Measurements from ENCODE around the gene CARMIL1. TPM values are rescaled to one million over a fixed set of nuclear protein-coding genes. Genes with fewer than 3 reads are reported as not detected.

Gene CARMIL1
- polyA plus RNA-seq, 1 of the 3 experiments (the other 2 are of a cell fraction) = 1.7 TPM

- DNase-seq = peak; percentile 19
- ChIA-PET POLR2A (no interaction called here), CTCF (interaction anchor here (0.5 to 1.1 kb wide), 3 partner anchors 13 to 186 kb away, joined by 3 to 7 read pairs (median 3); no protein-coding TSS in a partner anchor)
- H3K4me2 ChIP-seq = no peak overlapping the region
- WGBS (ENCODE audit: low lambda C conversion rate) = 79% methylated on average over 3 of the region's 3 CpGs
- no peaks in the 10 kb centered on the region for H3K9me2 ChIP-seq
- H3K4me3 ChIP-seq (ENCODE audit: low read depth in 2 of 2, low read length in 1 of 2) = no peak overlapping the region
- no peaks in the 10 kb centered on the region for H4K20me1 ChIP-seq (ENCODE audit: insufficient read depth)
- H2AFZ ChIP-seq (ENCODE audit: low read depth) = no peak overlapping the region
- H3K27me3 ChIP-seq (ENCODE audit: insufficient read depth) = no peaks in the 10 kb centered on the region
- H3K36me3 ChIP-seq (replicated peaks in 1 of 2; ENCODE audit: control insufficient read depth in 1 of 2, insufficient read depth in 2 of 2, low read length in 1 of 2) = no peaks in the 10 kb centered on the region
- H3K9me3 ChIP-seq = no peaks in the 10 kb centered on the region
- H3K4me1 ChIP-seq (ENCODE audit: control insufficient read depth in 1 of 2, insufficient read depth in 2 of 2, low read depth in 1 of 2, low read length in 1 of 2) = peaks cover 0 to 5% of the 10 kb centered on the region in 2 experiments; a peak in 2 of 4 replicates
- no peak overlapping the region for H3K27ac ChIP-seq (ENCODE audit: low read depth in 2 of 2, low read length in 1 of 2)
- H3K79me2 ChIP-seq (ENCODE audit: insufficient read depth) = no peaks in the 10 kb centered on the region
- no peak overlapping the region for H3K9ac ChIP-seq
- no peak for TF ChIP-seq NFIC (IDR thresholded peaks at IDR 0.05; ENCODE audit: borderline replicate concordance)
- TF ChIP-seq GATA2 (CRISPR knock-in tag; IDR thresholded peaks at IDR 0.05) = peak; percentile 11; the same call in 1 of the 2 replicates
- no peaks in the 10 kb centered on the region for H3F3A ChIP-seq (replicated peaks; ENCODE audit: insufficient read depth)
These were observed 177.3 kb downstream of the CARMIL1 start for GRCh38 chr6:25456249-25457040.

- ChIA-PET POLR2A (no interaction called here), CTCF (interaction anchor here (1.0 to 1.1 kb wide), 2 partner anchors 12 to 15 kb away, joined by 3 to 7 read pairs; no protein-coding TSS in a partner anchor)
- Histone ChIP-seq H3K9ac (no peak overlapping the region), H3K4me3 (ENCODE audit: low read depth in 2 of 2, low read length in 1 of 2) (no peak overlapping the region), H3K4me1 (ENCODE audit: control insufficient read depth in 1 of 2, insufficient read depth in 2 of 2, low read depth in 1 of 2, low read length in 1 of 2) (peaks cover 0 to 5% of the 10 kb centered on the region in 2 experiments; a peak in 2 of 4 replicates), H3K79me2 (ENCODE audit: insufficient read depth) (no peaks in the 10 kb centered on the region), H2AFZ (ENCODE audit: low read depth) (no peak overlapping the region), H3K27ac (ENCODE audit: low read depth in 2 of 2, low read length in 1 of 2) (no peak overlapping the region), H3K27me3 (ENCODE audit: insufficient read depth) (no peaks in the 10 kb centered on the region), H3F3A (replicated peaks; ENCODE audit: insufficient read depth) (no peaks in the 10 kb centered on the region), H3K4me2 (no peak overlapping the region), H4K20me1 (ENCODE audit: insufficient read depth) (no peaks in the 10 kb centered on the region), H3K9me3 (no peaks in the 10 kb centered on the region), H3K36me3 (replicated peaks in 1 of 2; ENCODE audit: control insufficient read depth in 1 of 2, insufficient read depth in 2 of 2, low read length in 1 of 2) (no peaks in the 10 kb centered on the region), H3K9me2 (no peaks in the 10 kb centered on the region)
- TF ChIP-seq SIN3A (IDR thresholded peaks at IDR 0.05; ENCODE audit: borderline replicate concordance, low read depth, low read length) (no peak), FOXJ3 (CRISPR knock-in tag; IDR thresholded peaks at IDR 0.05) (no peak), TEAD4 (IDR thresholded peaks at IDR 0.05; ENCODE audit: borderline replicate concordance, insufficient read depth) (no peak)
- TF ChIP-seq, protein P1, sequence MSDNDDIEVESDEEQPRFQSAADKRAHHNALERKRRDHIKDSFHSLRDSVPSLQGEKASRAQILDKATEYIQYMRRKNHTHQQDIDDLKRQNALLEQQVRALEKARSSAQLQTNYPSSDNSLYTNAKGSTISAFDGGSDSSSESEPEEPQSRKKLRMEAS (IDR thresholded peaks at IDR 0.05; ENCODE audit: low read depth) = no peak
- no peak for DNase-seq
- 88% methylated on average over 3 of the region's 3 CpGs for WGBS (ENCODE audit: low lambda C conversion rate)
These were observed 178.3 kb downstream of the CARMIL1 start for GRCh38 chr6:25457516-25457915.

GRCh38 chr6:25458485-25458884 lies 179.3 kb downstream of the CARMIL1 start:
- no peak overlapping the region for H3K9ac ChIP-seq
- no peak overlapping the region for H2AFZ ChIP-seq (ENCODE audit: low read depth)
- 0 out of 4 replicates have a peak overlapping the region, but pooled peaks of 1 of the 2 experiments have one; percentile 3 for H3K27ac ChIP-seq (ENCODE audit: low read depth in 2 of 2, low read length in 1 of 2)
- no peaks in the 10 kb centered on the region for H3K36me3 ChIP-seq (replicated peaks in 1 of 2; ENCODE audit: control insufficient read depth in 1 of 2, insufficient read depth in 2 of 2, low read length in 1 of 2)
- CTCF ChIA-PET = no interaction called here
- H3K9me3 ChIP-seq = no peaks in the 10 kb centered on the region
- WGBS (ENCODE audit: low lambda C conversion rate) = 48% methylated on average over 2 of the region's 2 CpGs
- no peak overlapping the region for H3K4me3 ChIP-seq (ENCODE audit: low read depth in 2 of 2, low read length in 1 of 2)
- peaks cover 0 to 5% of the 10 kb centered on the region in 2 experiments; a peak in 2 of 4 replicates for H3K4me1 ChIP-seq (ENCODE audit: control insufficient read depth in 1 of 2, insufficient read depth in 2 of 2, low read depth in 1 of 2, low read length in 1 of 2)
- POLR2A ChIA-PET = no interaction called here
- no peaks in the 10 kb centered on the region for H3K27me3 ChIP-seq (ENCODE audit: insufficient read depth)
- H4K20me1 ChIP-seq (ENCODE audit: insufficient read depth) = no peaks in the 10 kb centered on the region
- H3F3A ChIP-seq (replicated peaks; ENCODE audit: insufficient read depth) = no peaks in the 10 kb centered on the region
- H3K4me2 ChIP-seq = no peak overlapping the region
- DNase-seq = no peak
- no peaks in the 10 kb centered on the region for H3K9me2 ChIP-seq
- H3K79me2 ChIP-seq (ENCODE audit: insufficient read depth) = no peaks in the 10 kb centered on the region
- TF ChIP-seq EP300 (IDR thresholded peaks at IDR 0.05; ENCODE audit: borderline replicate concordance in 1 of 2, low read depth in 1 of 2, low read length in 1 of 2) (no peak), RXRA (IDR thresholded peaks at IDR 0.05; ENCODE audit: borderline replicate concordance, low read depth) (peak; percentile 22; the same call in 1 of the 2 replicates), JUND (IDR thresholded peaks at IDR 0.05) (peak; percentile 51), TCF12 (IDR thresholded peaks at IDR 0.05) (peak; percentile 33; the same call in 1 of the 2 replicates), FOSL2 (IDR thresholded peaks at IDR 0.05; ENCODE audit: borderline replicate concordance, low read depth) (peak; percentile 76), FOXJ3 (CRISPR knock-in tag; IDR thresholded peaks at IDR 0.05) (no peak)
